Astrocyte (in vitro differentiated cells and primary cell): ENCODE measurements around the gene TATDN2.

Source experiments
- CTCF ChIP-seq: IDR thresholded peaks from 2 replicates; pipeline ENCODE4 v1.5.1; 2011; ENCODE audit warnings: low read depth, mild to moderate bottlenecking, inconsistent platforms, low read length, moderate library complexity; ENCODE audit not compliant: insufficient read depth
- EZH2 ChIP-seq: IDR thresholded peaks from 2 replicates; pipeline ENCODE4 v1.6.1; 2012; ENCODE audit warnings: mild to moderate bottlenecking, low read length, inconsistent platforms; ENCODE audit not compliant: insufficient read depth

- TF ChIP-seq CTCF (no peak), EZH2 (no peak)
Observed at GRCh38 chr3:10229576-10229975, 18.7 kb upstream of the TATDN2 start.
